Stromal cell of bone marrow (primary cell): ENCODE data around the gene IL37.

Experiments
- DNase-seq: peaks from one replicate; pipeline ENCODE4 v3.0.0-alpha.2; 2012; ENCODE audit warnings: low read depth

The IL37 gene

DNA sequence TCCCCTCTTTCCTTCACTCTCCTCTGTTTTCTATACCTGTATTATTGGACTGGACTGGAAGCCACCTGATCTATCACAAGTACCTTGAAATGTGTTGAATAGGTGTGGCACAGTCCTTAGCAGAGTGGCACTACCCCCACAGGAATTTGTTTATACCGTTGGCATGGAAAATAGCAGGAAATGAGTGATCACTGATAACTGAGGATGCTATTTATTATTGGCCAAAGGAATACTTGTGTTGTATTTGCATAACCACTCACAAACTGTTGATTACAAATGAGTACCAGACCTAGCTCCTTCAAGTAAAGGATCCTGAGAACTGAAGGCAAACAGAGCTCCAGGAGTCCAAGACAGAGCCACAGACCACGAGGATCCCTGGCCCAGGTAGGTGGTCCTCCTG lies at the start of gene IL37:
IL37 (plus strand) TSS at position 301 of the 400 bp plus-strand sequence. CDS start 1,848 bp downstream, outside the sequence.
- no peak for DNase-seq

GRCh38 chr2:112864072-112864471 lies 46.9 kb upstream of the IL37 start:
- DNase-seq, result no peak

DNA sequence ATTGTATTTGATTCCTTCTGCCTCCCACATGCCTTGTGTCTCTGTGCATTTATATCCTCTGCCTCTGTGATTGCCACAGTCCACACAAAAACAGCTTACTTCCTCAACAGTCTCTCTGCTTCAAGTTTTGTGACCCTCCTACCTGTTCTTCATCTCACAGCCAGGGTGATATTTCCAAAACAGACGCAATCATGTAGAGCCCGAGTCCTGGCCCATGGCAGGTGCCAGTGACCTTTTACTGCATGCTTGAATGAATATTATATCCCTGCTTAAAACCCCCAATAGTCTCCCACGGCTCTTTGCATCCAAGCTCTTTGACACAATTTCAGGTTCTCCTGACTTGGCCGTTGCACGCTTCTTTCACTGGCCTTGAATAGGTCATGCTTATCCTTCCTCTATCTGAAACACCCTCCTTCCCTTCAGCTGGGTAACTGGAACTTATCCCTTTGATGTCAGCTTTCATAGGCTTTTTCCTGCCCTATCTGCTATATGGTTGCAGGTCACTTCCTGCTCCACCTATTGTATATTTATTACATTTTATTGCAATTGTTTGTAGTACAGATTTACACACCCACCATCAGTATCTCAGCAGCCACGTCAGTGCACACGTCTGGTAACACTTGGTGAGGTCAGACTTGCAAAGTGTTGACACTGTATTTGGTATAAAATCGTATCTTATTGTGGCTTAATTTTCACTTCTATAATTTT lies 44.7 kb upstream of the IL37 start:
- DNase-seq, result no peak

DNA sequence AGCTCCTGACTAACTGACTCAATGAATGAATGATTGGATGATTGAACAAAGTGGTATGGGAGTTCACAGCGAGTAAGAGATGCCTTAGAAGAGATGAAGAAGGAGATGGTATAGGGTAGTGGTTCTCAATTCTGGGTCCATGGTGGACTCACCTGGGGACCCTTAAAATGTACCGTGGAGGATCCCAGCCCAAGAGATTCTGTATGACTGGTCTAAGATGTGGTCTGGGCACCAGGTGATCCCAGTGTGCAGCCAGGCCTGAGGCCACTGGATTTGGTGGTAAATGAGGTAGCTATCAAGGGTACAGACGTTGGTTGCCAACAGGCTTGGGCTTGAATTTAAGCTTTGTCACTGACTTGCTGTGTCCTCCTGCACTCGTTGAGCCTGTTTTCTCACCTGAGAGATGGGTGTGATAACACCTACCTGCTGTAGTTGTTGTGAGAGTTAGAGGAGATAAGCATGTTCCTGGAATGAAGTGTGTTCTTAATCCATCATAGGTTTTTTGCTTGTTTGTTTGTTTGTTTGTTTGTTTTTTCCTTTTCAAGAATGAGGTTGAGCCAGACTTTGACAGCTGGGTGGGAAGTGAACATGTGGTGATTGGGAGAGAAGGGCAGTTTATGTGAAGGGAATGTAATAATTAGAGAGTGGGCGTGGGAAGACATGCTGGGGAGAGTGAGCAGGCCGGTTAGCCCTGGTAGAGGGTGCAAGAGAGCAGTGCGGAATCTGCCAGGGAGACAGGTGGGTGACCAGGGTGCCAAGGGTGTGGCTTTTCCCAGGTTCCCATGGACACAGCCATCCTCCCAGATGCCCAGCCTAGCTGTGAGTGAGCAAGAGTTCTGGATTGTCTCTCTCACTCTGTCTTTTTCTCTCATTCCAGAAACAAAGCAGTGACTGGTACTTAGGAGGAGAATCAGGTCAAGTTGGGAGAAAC lies 43.0 kb upstream of the IL37 start:
- DNase-seq, result no peak

DNA sequence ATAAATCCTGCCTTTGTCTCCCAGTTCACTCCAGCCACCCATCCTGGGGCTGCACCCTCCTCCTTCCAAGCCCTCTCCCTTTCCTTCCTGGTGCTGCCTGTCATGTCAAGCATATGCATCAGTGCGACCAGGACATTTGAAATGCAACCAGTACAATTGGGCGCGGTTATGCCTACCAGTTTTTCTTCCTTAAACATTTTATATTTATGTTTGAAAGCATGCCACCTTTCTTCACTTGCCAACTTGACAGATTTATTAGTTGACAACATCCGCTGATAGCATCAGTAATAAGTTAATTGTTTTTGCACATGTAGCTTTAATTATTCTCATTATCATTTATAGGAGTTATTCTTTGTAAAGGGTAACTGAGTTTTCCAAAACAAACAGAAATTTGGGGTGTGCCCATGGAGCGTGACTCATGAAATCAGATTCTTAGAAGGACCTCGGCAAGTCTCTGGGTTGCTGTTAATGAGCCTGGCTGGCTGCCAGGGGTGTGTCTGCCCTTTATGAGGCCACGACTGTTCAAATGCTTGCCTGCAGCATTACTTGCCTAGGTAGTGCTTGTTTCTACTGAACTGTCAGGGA lies 41.6 kb upstream of the IL37 start:
- DNase-seq, result peak; percentile 71

GRCh38 chr2:112870841-112871835 lies 39.8 kb upstream of the IL37 start:
- DNase-seq, result no peak

GRCh38 chr2:112876257-112876970 lies 34.6 kb upstream of the IL37 start:
- DNase-seq, result no peak

GRCh38 chr2:112876971-112877361 lies 34.0 kb upstream of the IL37 start:
- DNase-seq, result no peak

- DNase-seq, result no peak
Measured at GRCh38 chr2:112877423-112877822, 33.5 kb upstream of the IL37 start.

GRCh38 chr2:112879491-112880041 lies 31.4 kb upstream of the IL37 start:
- DNase-seq, result no peak

DNA sequence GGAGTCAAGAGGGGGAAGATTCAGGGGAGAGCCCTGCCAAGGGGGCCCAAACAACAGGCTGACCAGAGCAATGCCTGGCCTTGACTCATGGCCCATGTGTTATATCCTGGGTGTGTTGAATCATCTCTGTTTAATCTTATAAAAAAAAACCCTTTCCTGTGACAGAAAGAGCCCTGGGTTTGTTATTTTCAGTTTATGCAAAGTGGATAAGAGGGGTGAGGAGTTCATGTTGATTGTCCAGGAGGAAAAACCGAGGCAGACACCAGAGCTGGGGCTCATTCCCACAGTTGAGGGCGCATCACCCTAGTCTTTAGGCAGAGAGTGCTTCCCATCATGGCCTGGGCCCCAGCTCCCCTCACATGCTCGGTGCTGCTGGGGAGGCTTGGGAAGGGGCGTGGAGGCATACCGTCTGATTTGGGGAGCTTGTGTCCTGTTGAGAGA lies 30.9 kb upstream of the IL37 start:
- DNase-seq, result peak; percentile 25

- no peak for DNase-seq
Measured at GRCh38 chr2:112880696-112881095, 30.3 kb upstream of the IL37 start.

DNA sequence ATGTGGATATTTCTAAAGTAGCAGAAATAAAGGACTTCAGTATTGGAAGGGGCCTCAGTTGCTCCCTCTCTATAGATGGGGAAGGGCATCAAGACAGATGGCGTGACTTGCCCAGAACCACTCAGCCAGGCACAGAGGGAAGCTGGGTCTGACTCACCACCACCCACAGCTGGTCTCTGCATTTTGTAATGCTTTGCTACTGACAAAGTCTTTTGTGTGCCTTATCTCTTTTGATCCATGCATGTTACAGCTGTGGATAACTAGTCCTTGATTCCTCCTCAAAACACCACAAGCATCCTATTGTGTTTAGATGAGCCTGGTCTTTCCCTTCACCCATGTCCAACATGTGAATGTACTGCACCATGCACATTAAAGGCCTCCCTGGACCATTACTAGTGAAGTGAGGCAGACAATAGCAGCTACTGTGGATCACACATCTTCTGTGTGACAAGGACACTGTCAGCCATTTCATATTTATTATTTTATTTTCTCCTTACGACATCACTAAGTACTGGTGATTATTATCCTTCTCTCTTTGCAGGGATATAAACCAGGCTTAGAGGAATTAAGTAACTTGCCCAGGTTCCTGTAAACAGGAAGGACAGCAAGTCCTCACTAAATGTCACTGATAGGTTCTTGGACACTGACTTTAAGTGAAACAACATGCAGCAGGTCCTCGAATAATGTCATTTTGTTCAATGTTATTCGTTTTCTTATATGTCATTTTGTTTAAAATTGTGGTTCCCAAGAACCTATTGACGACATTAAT lies 29.6 kb upstream of the IL37 start:
- DNase-seq, result peak; percentile 18

DNA sequence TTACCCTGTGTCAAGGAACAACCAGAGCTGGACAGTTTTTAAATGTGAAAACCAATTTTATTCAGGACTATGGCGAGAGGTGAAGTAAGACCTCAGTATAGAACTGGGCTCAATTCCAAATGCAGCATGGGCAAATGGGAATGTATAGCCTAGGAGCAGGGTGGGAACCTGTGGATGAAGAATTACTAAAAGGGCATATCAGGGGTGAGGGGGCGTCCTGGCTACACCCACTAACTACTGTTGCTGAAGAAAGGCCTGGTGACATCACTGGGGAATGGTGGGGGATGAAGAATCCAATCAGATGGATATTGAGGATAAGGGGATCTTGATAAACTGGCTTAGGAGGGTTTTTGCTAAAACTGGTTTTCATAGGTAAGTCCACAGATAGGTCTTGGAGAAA lies 27.3 kb upstream of the IL37 start:
- no peak for DNase-seq

DNA sequence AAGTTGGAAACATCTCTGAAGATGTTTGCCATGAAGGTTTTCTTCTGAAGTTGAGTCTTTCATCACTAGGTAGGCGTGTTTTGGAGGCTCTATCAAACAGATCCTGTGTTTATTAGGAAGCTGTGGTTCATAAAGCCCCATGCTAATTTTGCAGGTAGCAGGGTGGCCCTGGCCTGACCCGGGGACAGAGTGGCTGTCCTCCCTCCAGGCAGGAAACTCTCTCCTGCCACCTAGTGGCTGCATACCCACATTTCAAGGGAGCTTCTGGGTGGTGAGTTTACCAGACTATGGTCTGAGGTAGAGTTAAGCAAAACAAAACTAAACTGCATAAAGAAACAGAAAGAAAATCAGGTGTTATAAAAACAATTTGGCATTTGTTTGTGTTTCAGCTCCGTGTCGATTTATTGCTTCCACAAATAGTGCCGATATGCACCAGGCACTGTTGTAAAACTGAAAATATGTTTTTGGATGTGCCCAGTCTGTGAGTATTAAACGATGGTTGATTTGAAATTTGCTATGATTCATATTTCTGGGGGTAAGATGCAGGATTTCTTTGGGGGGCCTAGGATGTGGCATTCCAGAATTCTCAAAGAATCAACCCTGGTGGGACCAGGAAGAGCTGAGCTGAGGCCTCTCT lies 26.0 kb upstream of the IL37 start:
- no peak for DNase-seq

DNA sequence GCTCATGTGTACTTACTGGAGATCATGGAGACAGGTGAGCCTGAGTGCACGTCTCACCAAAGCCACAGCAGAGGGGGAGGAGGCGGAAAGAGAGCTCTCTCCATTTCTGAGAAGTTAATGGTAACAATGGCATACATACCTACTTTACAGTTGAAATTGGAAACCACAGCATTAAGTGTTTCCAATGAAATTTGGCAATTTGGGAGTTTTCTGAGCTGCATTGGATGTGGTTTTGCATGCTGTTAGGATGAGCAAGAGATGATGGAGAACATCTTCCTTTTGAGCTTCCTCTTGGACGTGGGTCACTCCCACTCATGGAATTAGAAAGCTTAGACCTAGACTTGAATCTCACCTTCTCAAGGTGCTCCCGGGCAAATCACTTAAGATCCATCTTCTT lies 25.5 kb upstream of the IL37 start:
- DNase-seq, result no peak

GRCh38 chr2:112886291-112886690 lies 24.7 kb upstream of the IL37 start:
- no peak for DNase-seq

DNA sequence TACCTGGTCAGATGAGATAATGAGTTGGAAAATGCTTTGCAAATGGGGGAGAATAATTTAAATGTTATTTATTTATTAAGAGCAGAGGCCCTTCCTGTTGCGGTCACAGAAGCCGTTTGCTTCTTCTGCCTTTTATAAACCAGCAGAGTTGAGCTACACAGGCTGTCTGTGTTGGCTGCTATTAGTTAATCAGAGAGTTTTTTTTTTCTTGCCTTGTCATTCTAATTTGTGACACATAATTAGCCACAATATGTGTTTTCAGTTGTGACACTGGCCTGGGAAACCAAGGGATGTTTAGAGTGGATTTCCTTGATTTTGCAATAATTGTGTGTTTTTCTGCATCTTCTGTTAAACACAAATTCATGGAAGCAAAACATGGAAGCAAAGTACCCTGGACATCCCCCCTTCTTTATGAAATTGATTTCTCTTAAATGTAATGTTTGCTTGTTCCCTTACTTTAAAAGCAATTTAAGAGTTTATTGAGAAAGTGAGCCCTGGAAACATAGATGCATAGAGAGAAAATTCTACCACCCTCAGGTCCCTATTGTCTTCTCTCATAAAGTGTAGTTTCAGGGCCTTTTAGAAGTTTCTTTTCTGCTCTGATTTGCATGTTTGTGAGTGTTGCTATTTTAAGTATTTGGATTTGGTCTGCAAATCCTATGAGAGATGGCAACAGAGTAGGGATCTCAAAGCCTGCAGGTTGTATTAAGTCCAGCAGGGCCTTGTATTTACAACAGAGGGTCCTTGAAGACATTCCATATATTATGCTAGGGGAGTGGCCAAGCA lies 22.8 kb upstream of the IL37 start:
- no peak for DNase-seq

- DNase-seq, result no peak
Measured at GRCh38 chr2:112889976-112890375, 21.0 kb upstream of the IL37 start.
